K562 (cell line): ENCODE measurements around the gene DHODH.

Experiments
- CTCF ChIP-seq, 3 experiments: IDR thresholded peaks in 2 of 3; conservative IDR thresholded peaks in 1 of 3; 2 replicates each; pipeline ENCODE4 v1.5.1; 2011 to 2012; ENCODE audit warnings: low read length in 3 of 3, mild to moderate bottlenecking in 3 of 3, control low read depth in 2 of 3, improper control_type of control experiment in 1 of 3, inconsistent platforms in 1 of 3, low read depth in 1 of 3, mixed read lengths in 1 of 3, moderate library complexity in 1 of 3; ENCODE audit not compliant: insufficient read depth in 2 of 3
- POLR2AphosphoS5 ChIP-seq: IDR thresholded peaks from 2 replicates; pipeline ENCODE4 v1.6.1; 2011; ENCODE audit warnings: mild to moderate bottlenecking, low read depth, low read length, moderate library complexity; ENCODE audit not compliant: control insufficient read depth, insufficient read depth
- REST ChIP-seq, 2 experiments: fragments of 450-650 bp; formaldehyde crosslinking in 1 of 2; IDR thresholded peaks; 2 replicates each; pipeline versions ENCODE4 v1.4.0 to v1.6.1; 2014 to 2020; ENCODE audit warnings: mild to moderate bottlenecking in 2 of 2, borderline replicate concordance in 1 of 2, low read depth in 1 of 2
- TRIM28 ChIP-seq: fragments of 450-650 bp; IDR thresholded peaks from 2 replicates; pipeline ENCODE4 v1.6.1; 2017
- ZNF165 ChIP-seq: fragments of 250-450 bp; sonication (Bioruptor Pico); IDR thresholded peaks from 2 replicates; pipeline ENCODE4 v1.4.0; 2020; ENCODE audit warnings: borderline replicate concordance

GRCh38 chr16:72036098-72036497, 27.6 kb downstream of the DHODH start:
- no peak for TF ChIP-seq REST (IDR thresholded peaks at IDR 0.05; ENCODE audit: borderline replicate concordance)
- TF ChIP-seq REST (CRISPR knock-in tag; IDR thresholded peaks at IDR 0.05; ENCODE audit: low read depth) = no peak
- no peak for TF ChIP-seq POLR2AphosphoS5
- no peak for TF ChIP-seq TRIM28
- no peak for TF ChIP-seq CTCF (IDR thresholded peaks at IDR 0.05 in 2 of 3, conservative IDR thresholded peaks at IDR 0.05 in 1 of 3; ENCODE audit: insufficient read depth in 2 of 3, low read depth in 1 of 3, low read length in 3 of 3)
- no peak for TF ChIP-seq ZNF165
